Measurements from ENCODE around the gene MOK. TPM values are rescaled to one million over a fixed set of nuclear protein-coding genes. Genes with fewer than 3 reads are reported as not detected.

The MOK gene
- polyA plus RNA-seq, 1 donor from 2014 or later, result 63.6 TPM

DNA sequence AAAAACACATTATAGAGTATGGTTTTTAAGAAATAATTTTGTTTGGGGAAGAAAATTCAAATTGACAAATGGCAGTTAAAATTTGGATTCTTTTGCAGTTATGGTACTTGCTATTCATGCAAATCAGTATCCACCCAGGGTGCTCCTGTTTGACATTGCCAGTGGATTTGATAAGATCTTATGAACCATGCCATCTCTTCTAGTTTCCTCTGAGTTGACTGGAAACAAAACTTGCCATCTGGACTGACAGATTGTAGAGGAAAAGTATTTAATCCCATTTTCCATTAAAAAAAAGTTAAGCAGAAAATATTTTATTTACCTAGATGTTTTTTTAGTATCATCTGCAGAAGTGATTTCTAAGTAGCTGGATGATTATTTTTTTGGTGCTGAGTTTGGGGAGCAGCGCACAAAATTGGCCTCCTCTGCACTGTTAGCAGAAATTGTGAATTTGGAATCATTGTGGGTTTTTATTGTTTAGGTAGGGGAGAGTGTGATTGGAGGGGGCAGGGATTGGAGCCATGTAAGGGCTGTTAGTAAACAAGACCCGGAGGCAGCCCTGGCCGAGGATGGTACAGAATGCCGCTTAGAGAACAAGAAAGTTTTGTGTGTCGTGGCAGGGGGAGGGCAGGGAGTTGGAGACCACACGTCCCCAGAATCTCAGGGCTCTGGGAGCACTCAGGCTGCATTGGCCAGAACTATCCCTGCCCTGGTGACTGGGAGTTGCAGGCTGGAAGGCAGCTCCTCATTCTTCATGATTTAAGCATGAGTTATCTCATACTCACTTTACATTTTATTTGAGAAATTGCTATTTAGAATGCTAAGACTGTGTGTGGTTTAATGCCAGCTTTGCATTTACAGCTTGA is 108.7 kb downstream of the MOK start:
- Histone ChIP-seq H3K27ac (ENCODE audit: low read length) (no peak overlapping the region), H3K9me2 (ENCODE audit: insufficient read depth, low read length) (no peaks in the 10 kb centered on the region), H4K20me1 (ENCODE audit: insufficient read depth) (peaks cover 4% of the 10 kb centered on the region), H3K4me3 (ENCODE audit: low read length) (no peak overlapping the region), H3K9me3 (ENCODE audit: low read length) (no peaks in the 10 kb centered on the region), H3K79me2 (replicated peaks; ENCODE audit: insufficient read depth, low read length) (peaks cover 9% of the 10 kb centered on the region), H3K27me3 (ENCODE audit: insufficient read depth, low read depth, low read length) (no peaks in the 10 kb centered on the region), H3K36me3 (ENCODE audit: insufficient read depth, low read length) (no peaks in the 10 kb centered on the region), H3F3A (ENCODE audit: insufficient read depth, low read length, poor library complexity, severe bottlenecking) (no peaks in the 10 kb centered on the region), H3K4me2 (ENCODE audit: low read length) (no peak overlapping the region), H3K9ac (ENCODE audit: low read length) (no peak overlapping the region), H2AFZ (ENCODE audit: low read depth, low read length) (no peak overlapping the region)
- no peak for TF ChIP-seq POLR2AphosphoS5 (IDR thresholded peaks at IDR 0.05)
- no peak for TF ChIP-seq TAF1 (IDR thresholded peaks at IDR 0.05; ENCODE audit: low read depth)
- TF ChIP-seq EP300 (conservative IDR thresholded peaks at IDR 0.05; ENCODE audit: poor library complexity, severe bottlenecking), result no peak
- no peak for TF ChIP-seq EZH2 (IDR thresholded peaks at IDR 0.05; ENCODE audit: borderline replicate concordance, insufficient read depth, low read length, poor library complexity, severe bottlenecking)
- no peak for TF ChIP-seq SMC3 (conservative IDR thresholded peaks at IDR 0.05; ENCODE audit: poor library complexity)
- TF ChIP-seq, protein P1, sequence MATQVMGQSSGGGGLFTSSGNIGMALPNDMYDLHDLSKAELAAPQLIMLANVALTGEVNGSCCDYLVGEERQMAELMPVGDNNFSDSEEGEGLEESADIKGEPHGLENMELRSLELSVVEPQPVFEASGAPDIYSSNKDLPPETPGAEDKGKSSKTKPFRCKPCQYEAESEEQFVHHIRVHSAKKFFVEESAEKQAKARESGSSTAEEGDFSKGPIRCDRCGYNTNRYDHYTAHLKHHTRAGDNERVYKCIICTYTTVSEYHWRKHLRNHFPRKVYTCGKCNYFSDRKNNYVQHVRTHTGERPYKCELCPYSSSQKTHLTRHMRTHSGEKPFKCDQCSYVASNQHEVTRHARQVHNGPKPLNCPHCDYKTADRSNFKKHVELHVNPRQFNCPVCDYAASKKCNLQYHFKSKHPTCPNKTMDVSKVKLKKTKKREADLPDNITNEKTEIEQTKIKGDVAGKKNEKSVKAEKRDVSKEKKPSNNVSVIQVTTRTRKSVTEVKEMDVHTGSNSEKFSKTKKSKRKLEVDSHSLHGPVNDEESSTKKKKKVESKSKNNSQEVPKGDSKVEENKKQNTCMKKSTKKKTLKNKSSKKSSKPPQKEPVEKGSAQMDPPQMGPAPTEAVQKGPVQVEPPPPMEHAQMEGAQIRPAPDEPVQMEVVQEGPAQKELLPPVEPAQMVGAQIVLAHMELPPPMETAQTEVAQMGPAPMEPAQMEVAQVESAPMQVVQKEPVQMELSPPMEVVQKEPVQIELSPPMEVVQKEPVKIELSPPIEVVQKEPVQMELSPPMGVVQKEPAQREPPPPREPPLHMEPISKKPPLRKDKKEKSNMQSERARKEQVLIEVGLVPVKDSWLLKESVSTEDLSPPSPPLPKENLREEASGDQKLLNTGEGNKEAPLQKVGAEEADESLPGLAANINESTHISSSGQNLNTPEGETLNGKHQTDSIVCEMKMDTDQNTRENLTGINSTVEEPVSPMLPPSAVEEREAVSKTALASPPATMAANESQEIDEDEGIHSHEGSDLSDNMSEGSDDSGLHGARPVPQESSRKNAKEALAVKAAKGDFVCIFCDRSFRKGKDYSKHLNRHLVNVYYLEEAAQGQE (IDR thresholded peaks at IDR 0.05; ENCODE audit: borderline replicate concordance), result no peak
- TF ChIP-seq RAD21 (conservative IDR thresholded peaks at IDR 0.05), result no peak
- TF ChIP-seq, protein P2, sequence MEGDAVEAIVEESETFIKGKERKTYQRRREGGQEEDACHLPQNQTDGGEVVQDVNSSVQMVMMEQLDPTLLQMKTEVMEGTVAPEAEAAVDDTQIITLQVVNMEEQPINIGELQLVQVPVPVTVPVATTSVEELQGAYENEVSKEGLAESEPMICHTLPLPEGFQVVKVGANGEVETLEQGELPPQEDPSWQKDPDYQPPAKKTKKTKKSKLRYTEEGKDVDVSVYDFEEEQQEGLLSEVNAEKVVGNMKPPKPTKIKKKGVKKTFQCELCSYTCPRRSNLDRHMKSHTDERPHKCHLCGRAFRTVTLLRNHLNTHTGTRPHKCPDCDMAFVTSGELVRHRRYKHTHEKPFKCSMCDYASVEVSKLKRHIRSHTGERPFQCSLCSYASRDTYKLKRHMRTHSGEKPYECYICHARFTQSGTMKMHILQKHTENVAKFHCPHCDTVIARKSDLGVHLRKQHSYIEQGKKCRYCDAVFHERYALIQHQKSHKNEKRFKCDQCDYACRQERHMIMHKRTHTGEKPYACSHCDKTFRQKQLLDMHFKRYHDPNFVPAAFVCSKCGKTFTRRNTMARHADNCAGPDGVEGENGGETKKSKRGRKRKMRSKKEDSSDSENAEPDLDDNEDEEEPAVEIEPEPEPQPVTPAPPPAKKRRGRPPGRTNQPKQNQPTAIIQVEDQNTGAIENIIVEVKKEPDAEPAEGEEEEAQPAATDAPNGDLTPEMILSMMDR (IDR thresholded peaks at IDR 0.05; ENCODE audit: poor library complexity, severe bottlenecking), result no peak
- TF ChIP-seq MXI1 (conservative IDR thresholded peaks at IDR 0.05; ENCODE audit: poor library complexity, severe bottlenecking), result no peak

DNA sequence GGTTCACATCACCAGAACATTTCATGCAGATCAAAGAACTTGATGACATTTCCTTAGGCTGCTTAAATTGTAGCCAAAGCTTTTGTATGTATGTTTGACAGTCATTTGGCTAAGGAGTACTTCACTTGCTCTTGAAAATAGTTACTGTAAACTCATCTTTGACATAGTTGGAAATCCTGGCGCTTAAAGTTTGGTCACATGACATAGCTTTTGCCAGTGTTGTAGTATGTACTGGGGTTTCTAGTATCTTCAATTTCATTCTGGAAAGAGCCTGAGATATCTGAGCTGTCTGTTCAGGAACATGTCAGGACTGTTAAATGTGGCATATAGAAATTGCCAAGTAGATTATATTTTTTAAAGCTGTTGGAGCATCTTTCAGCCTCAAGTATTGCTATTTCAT is 109.5 kb downstream of the MOK start:
- Histone ChIP-seq H3K9me2 (ENCODE audit: insufficient read depth, low read length) (no peaks in the 10 kb centered on the region), H3K79me2 (replicated peaks; ENCODE audit: insufficient read depth, low read length) (peaks cover 9% of the 10 kb centered on the region), H3K9ac (ENCODE audit: low read length) (no peak overlapping the region), H4K20me1 (ENCODE audit: insufficient read depth) (peaks cover 4% of the 10 kb centered on the region), H3K36me3 (ENCODE audit: insufficient read depth, low read length) (no peaks in the 10 kb centered on the region), H2AFZ (ENCODE audit: low read depth, low read length) (no peak overlapping the region), H3F3A (ENCODE audit: insufficient read depth, low read length, poor library complexity, severe bottlenecking) (no peaks in the 10 kb centered on the region), H3K27ac (ENCODE audit: low read length) (no peak overlapping the region), H3K27me3 (ENCODE audit: insufficient read depth, low read depth, low read length) (no peaks in the 10 kb centered on the region), H3K9me3 (ENCODE audit: low read length) (no peaks in the 10 kb centered on the region), H3K4me3 (ENCODE audit: low read length) (no peak overlapping the region), H3K4me2 (ENCODE audit: low read length) (no peak overlapping the region)
- TF ChIP-seq TAF1 (IDR thresholded peaks at IDR 0.05; ENCODE audit: low read depth) (no peak), RAD21 (conservative IDR thresholded peaks at IDR 0.05) (no peak), SMC3 (conservative IDR thresholded peaks at IDR 0.05; ENCODE audit: poor library complexity) (no peak), MXI1 (conservative IDR thresholded peaks at IDR 0.05; ENCODE audit: poor library complexity, severe bottlenecking) (no peak), POLR2AphosphoS5 (IDR thresholded peaks at IDR 0.05) (no peak)

All from neural cell (in vitro differentiated cells).